Activated naive CD8-positive, alpha-beta T cell treated with anti-CD3 and anti-CD28 coated beads for 36 hours (primary cell): ENCODE data around the gene LPP. TPM values are rescaled to one million over a fixed set of nuclear protein-coding genes. Genes with fewer than 3 reads are reported as not detected.
A peak's percentile ranks its signal among the peaks of the same experiment; 100 is the strongest.
"Not testable (repeated sequence)": the region's sequence is repeated elsewhere in the genome, so short reads cannot be mapped to it uniquely, and the experiment has no call there.

ENCODE experiments used
- DNase-seq: peaks from one replicate; pipeline ENCODE4 v3.0.0; 2021
- H3K27ac Mint-ChIP-seq: one replicate; pipeline ENCODE4 v1.8.0; 2022; ENCODE audit warnings: mild to moderate bottlenecking, moderate library complexity, mixed read lengths
- H3K27me3 Mint-ChIP-seq: one replicate; pipeline ENCODE4 v1.8.0; 2022; ENCODE audit warnings: mild to moderate bottlenecking, mixed read lengths
- H3K36me3 Mint-ChIP-seq: one replicate; pipeline ENCODE4 v1.8.0; 2021; ENCODE audit warnings: mild to moderate bottlenecking, mixed read lengths
- H3K4me1 Mint-ChIP-seq: one replicate; pipeline ENCODE4 v1.8.0; 2021; ENCODE audit warnings: mixed read lengths
- H3K4me3 Mint-ChIP-seq: one replicate; pipeline ENCODE4 v1.8.0; 2022; ENCODE audit warnings: mild to moderate bottlenecking, moderate library complexity, mixed read lengths
- H3K9me3 Mint-ChIP-seq: one replicate; pipeline ENCODE4 v1.8.0; 2022; ENCODE audit warnings: mixed read lengths
- total RNA-seq, 2 experiments: library from RNA; stranded (reverse); gene quantifications; one replicate each; pipeline ENCODE4 v1.2.3, GENCODE V29; 2021

The LPP gene
- total RNA-seq, 2 experiments from 2014 or later: 15.0 to 15.3 TPM

GRCh38 chr3:188687389-188687788 is 533.4 kb downstream of the LPP start:
- Mint-ChIP-seq H3K27ac (no peak overlapping the region), H3K36me3 (peaks cover 3% of the 10 kb centered on the region), H3K9me3 (no peaks in the 10 kb centered on the region), H3K4me1 (peaks cover 15% of the 10 kb centered on the region), H3K4me3 (no peak overlapping the region), H3K27me3 (no peaks in the 10 kb centered on the region)
- DNase-seq: no peak

GRCh38 chr3:188689101-188689574 is 535.2 kb downstream of the LPP start:
- H3K9me3 Mint-ChIP-seq: no peaks in the 10 kb centered on the region
- no peak overlapping the region for H3K27ac Mint-ChIP-seq
- H3K36me3 Mint-ChIP-seq: peaks cover 3% of the 10 kb centered on the region

GRCh38 chr3:188690064-188690463 is 536.1 kb downstream of the LPP start:
- H3K4me1 Mint-ChIP-seq: peaks cover 9% of the 10 kb centered on the region
- DNase-seq: no peak
- no peak overlapping the region for H3K27ac Mint-ChIP-seq
- no peaks in the 10 kb centered on the region for H3K9me3 Mint-ChIP-seq
- no peak overlapping the region for H3K4me3 Mint-ChIP-seq
- no peaks in the 10 kb centered on the region for H3K27me3 Mint-ChIP-seq
- H3K36me3 Mint-ChIP-seq: peaks cover 3% of the 10 kb centered on the region

More at GRCh38 chr3:188689101-188689574, 535.2 kb downstream of the LPP start:
- no peak overlapping the region for H3K4me3 Mint-ChIP-seq
- H3K4me1 Mint-ChIP-seq: peaks cover 9% of the 10 kb centered on the region
- H3K27me3 Mint-ChIP-seq: no peaks in the 10 kb centered on the region
- DNase-seq: no peak

- Mint-ChIP-seq H3K36me3 (peaks cover 3% of the 10 kb centered on the region), H3K27ac (no peak overlapping the region), H3K4me1 (peaks cover 14% of the 10 kb centered on the region), H3K9me3 (no peaks in the 10 kb centered on the region), H3K4me3 (no peak overlapping the region), H3K27me3 (no peaks in the 10 kb centered on the region)
- DNase-seq: no peak
These were observed 537.0 kb downstream of the LPP start for GRCh38 chr3:188691004-188691403.

- peaks cover 16% of the 10 kb centered on the region for H3K4me1 Mint-ChIP-seq
- no peak overlapping the region for H3K4me3 Mint-ChIP-seq
- no peak overlapping the region for H3K27ac Mint-ChIP-seq
- no peaks in the 10 kb centered on the region for H3K27me3 Mint-ChIP-seq
- DNase-seq: no peak
- no peaks in the 10 kb centered on the region for H3K9me3 Mint-ChIP-seq
- peaks cover 3% of the 10 kb centered on the region for H3K36me3 Mint-ChIP-seq
These were observed 537.7 kb downstream of the LPP start for GRCh38 chr3:188691665-188692064.

DNA sequence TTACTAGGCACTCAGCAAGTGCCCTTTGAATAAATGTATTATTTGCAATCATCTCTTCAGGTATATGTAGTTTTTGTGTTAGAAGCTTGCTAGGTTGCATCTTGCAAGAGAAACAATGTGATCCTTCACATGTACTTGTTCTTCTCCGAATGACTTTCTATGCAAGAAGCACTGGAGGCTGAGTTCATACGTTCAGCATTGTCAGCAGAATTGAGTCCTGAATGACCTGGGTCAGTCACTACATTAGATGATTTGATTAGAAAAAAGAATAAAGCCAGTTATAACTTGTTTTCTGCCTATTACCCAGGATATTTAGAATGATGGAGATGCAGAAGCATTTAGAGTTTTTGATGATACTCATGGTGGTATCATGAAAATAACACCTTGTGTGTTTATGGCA is 538.7 kb downstream of the LPP start:
- H3K27me3 Mint-ChIP-seq: no peaks in the 10 kb centered on the region
- H3K4me3 Mint-ChIP-seq: no peak overlapping the region
- H3K36me3 Mint-ChIP-seq: peaks cover 3% of the 10 kb centered on the region
- H3K27ac Mint-ChIP-seq: no peak overlapping the region
- peaks cover 22% of the 10 kb centered on the region for H3K4me1 Mint-ChIP-seq
- H3K9me3 Mint-ChIP-seq: no peaks in the 10 kb centered on the region
- DNase-seq: no peak

- no peak overlapping the region for H3K27ac Mint-ChIP-seq
- no peaks in the 10 kb centered on the region for H3K27me3 Mint-ChIP-seq
- H3K4me1 Mint-ChIP-seq: peaks cover 22% of the 10 kb centered on the region
- H3K9me3 Mint-ChIP-seq: no peaks in the 10 kb centered on the region
- H3K36me3 Mint-ChIP-seq: no peaks in the 10 kb centered on the region
- H3K4me3 Mint-ChIP-seq: no peak overlapping the region
- no peak for DNase-seq
These were observed 539.5 kb downstream of the LPP start for GRCh38 chr3:188693435-188693834.

- no peaks in the 10 kb centered on the region for H3K36me3 Mint-ChIP-seq
- no peaks in the 10 kb centered on the region for H3K27me3 Mint-ChIP-seq
- H3K9me3 Mint-ChIP-seq: no peaks in the 10 kb centered on the region
- H3K4me3 Mint-ChIP-seq: no peak overlapping the region
- no peak for DNase-seq
- no peak overlapping the region for H3K27ac Mint-ChIP-seq
- peaks cover 19% of the 10 kb centered on the region for H3K4me1 Mint-ChIP-seq
These were observed 541.3 kb downstream of the LPP start for GRCh38 chr3:188695241-188695640.

DNA sequence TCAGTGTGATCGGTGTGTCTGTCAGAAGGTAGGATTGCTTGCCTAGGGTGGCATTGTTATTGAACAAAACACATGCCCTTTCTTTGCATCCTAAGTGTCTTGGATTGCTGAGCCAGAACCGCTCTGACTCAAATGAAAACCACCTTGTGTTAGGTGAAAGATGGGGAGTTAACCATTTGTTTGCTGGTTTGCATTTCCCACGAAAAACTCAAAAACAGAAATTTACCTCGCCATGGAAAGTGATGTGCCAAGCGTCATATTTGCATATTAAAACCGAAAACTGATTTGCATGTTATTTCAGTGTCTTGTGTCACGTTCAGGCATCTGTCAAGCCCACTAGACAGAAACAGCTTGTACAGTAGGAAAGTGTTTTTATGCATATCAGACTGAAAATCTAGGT is 543.2 kb downstream of the LPP start:
- peaks cover 32% of the 10 kb centered on the region for H3K4me1 Mint-ChIP-seq

GRCh38 chr3:188698436-188698835 is 544.5 kb downstream of the LPP start:
- H3K27me3 Mint-ChIP-seq: no peaks in the 10 kb centered on the region
- H3K4me3 Mint-ChIP-seq: no peak overlapping the region
- no peaks in the 10 kb centered on the region for H3K9me3 Mint-ChIP-seq
- peaks cover 35% of the 10 kb centered on the region for H3K4me1 Mint-ChIP-seq
- H3K36me3 Mint-ChIP-seq: no peaks in the 10 kb centered on the region
- no peak overlapping the region for H3K27ac Mint-ChIP-seq
- DNase-seq: no peak

More for the DNA sequence above, 543.2 kb downstream of the LPP start:
- no peak overlapping the region for H3K4me3 Mint-ChIP-seq
- no peak overlapping the region for H3K27ac Mint-ChIP-seq
- no peaks in the 10 kb centered on the region for H3K27me3 Mint-ChIP-seq
- H3K9me3 Mint-ChIP-seq: no peaks in the 10 kb centered on the region
- DNase-seq: no peak
- no peaks in the 10 kb centered on the region for H3K36me3 Mint-ChIP-seq

GRCh38 chr3:188700501-188700900 is 546.5 kb downstream of the LPP start:
- H3K27ac Mint-ChIP-seq: no peak overlapping the region
- H3K36me3 Mint-ChIP-seq: peaks cover 4% of the 10 kb centered on the region
- no peaks in the 10 kb centered on the region for H3K9me3 Mint-ChIP-seq
- no peak overlapping the region for H3K4me3 Mint-ChIP-seq
- H3K27me3 Mint-ChIP-seq: no peaks in the 10 kb centered on the region
- peak; percentile 19 for DNase-seq
- peaks cover 32% of the 10 kb centered on the region for H3K4me1 Mint-ChIP-seq

DNA sequence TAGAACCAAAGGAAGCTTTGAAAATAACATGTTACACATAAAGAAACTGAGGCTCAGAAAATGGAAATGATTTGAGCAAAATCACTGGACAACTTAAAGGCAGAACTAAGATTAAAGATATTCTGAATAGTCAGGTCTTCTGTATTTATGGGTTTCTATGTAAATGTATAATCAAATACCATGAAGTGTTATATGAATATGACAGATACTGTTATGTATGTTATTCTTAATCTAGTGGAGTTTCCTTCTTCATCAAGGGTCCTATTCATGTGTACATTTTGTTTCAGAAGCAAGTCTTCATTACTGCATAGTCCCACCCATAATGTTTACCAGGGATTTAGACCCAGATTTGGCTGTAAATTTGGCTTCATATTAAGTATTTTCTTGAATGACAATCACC is 547.0 kb downstream of the LPP start:
- no peaks in the 10 kb centered on the region for H3K27me3 Mint-ChIP-seq
- H3K27ac Mint-ChIP-seq: peak overlapping the region; percentile 17
- H3K4me1 Mint-ChIP-seq: peaks cover 30% of the 10 kb centered on the region
- DNase-seq: no peak
- H3K4me3 Mint-ChIP-seq: no peak overlapping the region
- peaks cover 6% of the 10 kb centered on the region for H3K36me3 Mint-ChIP-seq
- no peaks in the 10 kb centered on the region for H3K9me3 Mint-ChIP-seq

GRCh38 chr3:188701485-188701969 is 547.6 kb downstream of the LPP start:
- no peaks in the 10 kb centered on the region for H3K27me3 Mint-ChIP-seq
- H3K27ac Mint-ChIP-seq: no peak overlapping the region
- no peak overlapping the region for H3K4me3 Mint-ChIP-seq
- DNase-seq: no peak
- H3K36me3 Mint-ChIP-seq: peaks cover 6% of the 10 kb centered on the region
- H3K9me3 Mint-ChIP-seq: no peaks in the 10 kb centered on the region
- peaks cover 28% of the 10 kb centered on the region for H3K4me1 Mint-ChIP-seq

DNA sequence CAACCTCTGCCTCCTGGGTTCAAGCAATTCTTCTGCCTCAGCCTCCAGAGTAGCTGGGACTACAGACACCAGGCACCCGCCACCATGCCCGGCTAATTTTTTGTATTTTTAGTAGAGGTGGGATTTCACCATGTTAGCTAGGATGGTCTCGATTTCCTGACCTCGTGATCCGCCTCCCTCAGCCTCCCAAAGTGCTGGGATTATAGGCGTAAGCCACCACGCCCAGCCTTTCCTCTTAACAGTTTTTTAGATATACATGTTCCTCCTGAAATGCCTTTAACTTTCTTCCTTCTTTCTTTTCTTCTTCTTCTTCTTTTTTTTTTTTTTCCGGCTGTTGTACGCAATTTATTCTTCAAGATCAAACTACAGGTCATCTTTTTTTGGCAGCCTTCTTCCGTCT is 548.1 kb downstream of the LPP start:
- not testable (repeated sequence) for H3K27ac Mint-ChIP-seq, H3K9me3 Mint-ChIP-seq, DNase-seq, H3K4me3 Mint-ChIP-seq, H3K36me3 Mint-ChIP-seq, H3K27me3 Mint-ChIP-seq
- peaks cover 25% of the 10 kb centered on the region for H3K4me1 Mint-ChIP-seq

- no peaks in the 10 kb centered on the region for H3K27me3 Mint-ChIP-seq
- peaks cover 8% of the 10 kb centered on the region for H3K4me1 Mint-ChIP-seq
- H3K27ac Mint-ChIP-seq: no peak overlapping the region
- H3K36me3 Mint-ChIP-seq: peaks cover 8% of the 10 kb centered on the region
- no peak for DNase-seq
- no peak overlapping the region for H3K4me3 Mint-ChIP-seq
- no peaks in the 10 kb centered on the region for H3K9me3 Mint-ChIP-seq
These were observed 552.2 kb downstream of the LPP start for GRCh38 chr3:188706176-188706575.

- Mint-ChIP-seq H3K36me3 (peaks cover 8% of the 10 kb centered on the region), H3K9me3 (no peaks in the 10 kb centered on the region), H3K27ac (no peak overlapping the region), H3K4me1 (peaks cover 5% of the 10 kb centered on the region), H3K4me3 (no peak overlapping the region), H3K27me3 (no peaks in the 10 kb centered on the region)
- DNase-seq: no peak
These were observed 552.6 kb downstream of the LPP start for GRCh38 chr3:188706599-188706998.
